Urinary bladder (tissue), 4 donors: Measurements from ENCODE around the gene RCAN2. TPM values are rescaled to one million over a fixed set of nuclear protein-coding genes. Genes with fewer than 3 reads are reported as not detected.

Experiments used
- DNase-seq: peaks from one replicate; pipeline ENCODE4 v3.0.0-alpha.2; 2015; ENCODE audit errors: extremely low spot score
- H3K27ac ChIP-seq: one replicate; pipeline ENCODE4 v1.5.1; 2013; ENCODE audit warnings: low read depth, mild to moderate bottlenecking, moderate library complexity
- H3K36me3 ChIP-seq: one replicate; pipeline ENCODE4 v1.6.1; 2013; ENCODE audit warnings: mild to moderate bottlenecking, moderate library complexity; ENCODE audit not compliant: insufficient read depth
- H3K4me1 ChIP-seq: one replicate; pipeline ENCODE4 v1.6.1; 2013; ENCODE audit warnings: mild to moderate bottlenecking, moderate library complexity; ENCODE audit not compliant: insufficient read depth
- H3K4me3 ChIP-seq: one replicate; pipeline ENCODE4 v1.5.1; 2013; ENCODE audit warnings: low read depth, low read length
- WGBS: extraction: QIAGEN DNeasy Blood & Tissue Kit; methylation state at CpG from one replicate; pipeline ENCODE4 v1.1.7; 2013; 5-methylcytosine and 5-hydroxymethylcytosine counted together
- polyA plus RNA-seq: library from polyadenylated mRNA; stranded (reverse); fragments of 200-250 nt; gene quantifications from one replicate; pipeline ENCODE4 v1.2.3, GENCODE V29; 2013
- total RNA-seq: library from RNA; depleted of rRNA; stranded (reverse); fragments of >200 nt; gene quantifications from one replicate; pipeline ENCODE4 v1.2.3, GENCODE V29; 2014
- donor health status: healthy with polysubstance abuse.
- donor health status: healthy.

RCAN2 gene
- 23.7 TPM for total RNA-seq
- 60.2 TPM for polyA plus RNA-seq

DNA sequence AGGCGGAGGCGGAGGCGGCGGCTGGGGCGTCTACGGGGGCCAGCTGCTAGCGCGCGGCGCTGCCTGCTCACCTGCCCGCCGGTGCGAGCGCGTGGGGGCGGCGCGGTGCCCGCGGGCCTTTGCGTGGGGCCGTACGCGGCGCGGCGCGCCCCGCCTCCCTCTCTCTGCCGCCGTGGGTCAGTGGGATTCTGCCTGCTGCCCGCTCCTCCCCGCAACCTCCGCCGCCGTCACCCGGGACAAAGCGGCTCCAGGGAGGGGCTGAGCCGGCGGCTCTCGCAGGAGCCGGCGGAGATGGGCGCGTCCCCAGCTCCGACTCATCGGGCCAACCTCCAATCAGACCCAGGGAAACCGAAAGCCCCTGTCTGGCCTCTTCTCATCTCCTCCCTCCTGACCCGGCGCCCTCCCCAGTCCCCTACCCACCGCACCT, at the start of gene RCAN2:
Gene RCAN2 (minus strand): TSS at position 249 of the 427 bp plus-strand sequence.
- no peaks in the 10 kb centered on the region for H3K4me1 ChIP-seq
- H3K27ac ChIP-seq: peak within 1 kb of the TSS; percentile 53
- H3K4me3 ChIP-seq: peak within 1 kb of the TSS; percentile 54
- under 1% methylated on average over 51 of the region's 51 CpGs for WGBS
- DNase-seq: no peak
- no peaks in the 10 kb centered on the region for H3K36me3 ChIP-seq

DNA sequence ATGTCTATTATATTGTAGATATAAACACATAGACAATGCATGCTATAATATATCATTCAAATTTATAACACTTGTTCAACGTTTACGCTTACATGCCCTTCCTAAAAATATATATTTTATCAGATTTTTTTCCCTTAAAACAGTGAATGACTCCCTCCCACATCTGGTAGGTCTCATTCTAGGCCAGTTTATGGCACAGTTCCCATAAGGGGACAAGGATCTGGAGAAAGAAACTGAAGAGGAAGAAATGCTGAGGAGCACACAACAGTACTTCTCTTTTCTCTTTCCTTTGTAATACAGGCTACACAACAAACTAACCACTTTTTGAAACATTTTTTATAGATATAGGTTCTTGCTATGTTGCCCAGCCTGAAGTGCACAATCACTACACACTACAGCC, 48.6 kb upstream of the RCAN2 start:
- Histone ChIP-seq H3K36me3 (no peaks in the 10 kb centered on the region), H3K4me1 (no peaks in the 10 kb centered on the region), H3K4me3 (no peak overlapping the region), H3K27ac (no peak overlapping the region)
- WGBS: 64% methylated on average over 2 of the region's 2 CpGs
- no peak for DNase-seq

DNA sequence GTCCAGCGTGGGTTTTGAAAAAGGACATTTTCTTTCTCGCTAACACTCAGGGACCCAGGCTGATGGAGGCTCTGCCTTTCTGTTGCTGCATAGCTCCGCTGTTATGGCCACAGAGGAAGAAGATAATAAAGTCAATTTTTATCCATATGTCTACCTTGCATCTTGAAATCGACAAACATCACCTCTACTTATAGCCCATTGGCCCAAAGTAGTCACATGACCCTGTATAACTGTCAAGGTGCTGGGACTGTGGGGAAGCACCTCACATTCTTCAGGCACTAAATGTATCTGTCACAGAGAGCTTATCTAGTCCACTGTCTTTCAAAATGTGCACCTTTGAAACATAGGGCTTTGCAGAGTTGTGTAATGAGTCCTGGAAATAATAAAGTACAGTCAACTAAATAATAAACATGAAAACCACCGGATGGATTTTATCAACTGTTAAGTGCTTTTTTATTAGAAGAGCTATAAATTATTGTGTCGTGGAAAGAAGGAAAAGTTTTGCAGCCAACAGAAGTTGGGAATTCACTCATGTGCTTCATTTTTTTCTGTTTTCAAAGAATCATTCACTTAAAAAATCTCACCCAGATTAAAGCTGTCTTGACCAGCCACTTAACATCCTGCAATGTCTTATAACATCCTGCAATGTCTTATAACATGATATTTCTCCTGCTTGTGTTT, 47.7 kb upstream of the RCAN2 start:
- WGBS: 49% methylated on average over 6 of the region's 6 CpGs
- no peaks in the 10 kb centered on the region for H3K36me3 ChIP-seq
- no peak overlapping the region for H3K4me3 ChIP-seq
- peak; percentile 69 for DNase-seq
- H3K27ac ChIP-seq: no peak overlapping the region
- H3K4me1 ChIP-seq: no peaks in the 10 kb centered on the region

DNA sequence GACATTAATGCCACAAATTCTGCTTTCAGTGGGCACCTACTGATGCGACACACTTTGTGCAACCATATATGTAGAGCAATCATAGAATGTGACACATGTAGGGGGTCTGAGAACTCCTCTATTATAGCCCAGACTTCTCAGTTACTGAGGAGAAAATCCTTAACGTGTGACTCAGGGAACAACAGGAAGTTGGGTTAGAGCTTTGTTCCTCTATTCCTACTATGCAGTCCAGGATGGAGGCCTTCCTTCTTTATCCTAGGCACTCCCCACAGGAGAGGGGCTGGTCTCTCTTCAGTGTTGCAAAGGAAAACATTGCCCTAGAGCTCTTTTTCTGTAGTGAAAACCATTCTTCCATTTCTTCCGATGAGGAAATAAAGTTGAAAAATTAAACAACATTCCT, 39.6 kb upstream of the RCAN2 start:
- Histone ChIP-seq H3K4me3 (no peak overlapping the region), H3K27ac (no peak overlapping the region)

DNA sequence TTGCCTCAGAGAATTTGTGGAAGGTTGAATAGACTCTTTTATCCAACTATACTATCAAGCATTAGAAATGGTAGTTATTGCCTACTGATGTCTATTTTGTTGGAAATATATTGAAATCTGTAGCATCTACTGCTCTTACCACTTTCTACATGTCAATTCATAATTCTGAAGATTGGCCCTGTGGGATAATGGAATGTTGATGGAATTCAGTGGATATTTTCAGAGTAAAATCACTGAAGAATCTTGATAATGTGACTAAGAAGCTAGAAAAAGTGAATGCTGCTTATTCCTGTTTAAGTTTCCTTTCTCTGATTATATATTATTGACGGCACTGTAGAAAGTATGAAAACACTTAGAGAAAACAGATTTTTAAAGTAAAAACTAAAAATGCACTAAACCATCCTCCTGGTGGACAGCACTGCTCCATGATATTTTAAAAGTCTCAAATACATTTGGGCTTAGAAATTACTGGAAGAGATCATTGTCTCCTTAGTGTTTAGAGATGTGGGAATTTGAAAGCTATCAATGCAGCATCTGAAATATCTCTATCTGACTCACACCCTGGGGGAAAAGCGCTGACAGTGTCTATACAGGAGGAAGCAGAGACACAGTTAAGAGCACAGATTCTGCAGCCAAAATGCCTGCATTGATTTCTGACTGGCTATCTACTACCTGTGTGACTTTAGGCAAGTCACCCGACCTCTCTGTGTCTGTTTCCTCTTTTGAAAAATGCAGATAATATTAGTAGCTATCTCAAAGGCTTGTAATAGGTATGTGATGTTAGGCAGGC, 37.9 kb upstream of the RCAN2 start:
- H3K27ac ChIP-seq: no peak overlapping the region
- H3K36me3 ChIP-seq: no peaks in the 10 kb centered on the region
- H3K4me1 ChIP-seq: no peaks in the 10 kb centered on the region
- WGBS: 79% methylated on average over 3 of the region's 3 CpGs
- DNase-seq: no peak
- H3K4me3 ChIP-seq: no peak overlapping the region

More for the DNA sequence above, 39.6 kb upstream of the RCAN2 start:
- no peaks in the 10 kb centered on the region for H3K36me3 ChIP-seq
- WGBS: 74% methylated on average over 3 of the region's 3 CpGs
- no peak for DNase-seq
- H3K4me1 ChIP-seq: no peaks in the 10 kb centered on the region

DNA sequence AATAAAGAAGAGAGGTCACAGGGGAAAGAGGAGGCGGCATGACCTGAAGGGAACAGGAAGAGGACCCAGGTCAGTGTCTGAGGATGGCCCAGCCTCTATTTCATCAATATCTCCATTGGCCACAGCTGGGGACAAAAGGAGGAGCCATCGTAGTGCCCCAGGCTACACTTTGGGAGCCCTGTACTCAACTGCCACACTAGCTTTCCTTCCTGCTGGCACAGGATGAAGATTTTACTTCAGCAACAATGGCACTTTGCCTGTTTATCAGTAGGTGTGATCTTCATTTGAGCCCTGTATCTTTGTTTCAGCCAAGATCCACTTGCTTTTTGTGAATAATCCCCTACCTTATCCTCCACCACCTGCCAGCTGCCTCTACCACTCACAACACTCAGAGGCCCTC, 35.4 kb upstream of the RCAN2 start:
- DNase-seq: no peak
- H3K4me3 ChIP-seq: no peak overlapping the region
- H3K27ac ChIP-seq: no peak overlapping the region
- no peaks in the 10 kb centered on the region for H3K36me3 ChIP-seq
- WGBS: 95% methylated on average over 2 of the region's 2 CpGs
- no peaks in the 10 kb centered on the region for H3K4me1 ChIP-seq

DNA sequence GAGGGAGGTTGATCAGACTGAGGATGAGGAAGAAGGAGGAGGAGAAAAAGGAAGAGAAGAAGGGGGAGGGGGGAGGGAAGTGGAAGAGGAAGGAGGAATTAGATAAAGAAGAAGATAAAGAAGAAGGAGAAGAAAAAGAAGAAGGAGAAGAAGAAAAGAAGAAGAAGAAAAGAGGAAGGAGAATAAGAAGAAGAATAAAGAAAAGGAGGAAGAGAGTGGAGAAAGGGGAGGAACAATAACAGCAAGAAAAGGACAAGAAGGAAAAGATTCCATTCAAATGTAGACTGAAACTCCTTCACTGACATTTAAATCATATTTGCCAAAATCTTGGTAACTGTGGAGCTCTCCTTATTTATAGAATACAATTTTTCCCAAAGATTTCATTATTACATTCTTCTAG, 34.3 kb upstream of the RCAN2 start:
- H3K27ac ChIP-seq: no peak overlapping the region
- no peak for DNase-seq
- no peaks in the 10 kb centered on the region for H3K36me3 ChIP-seq

DNA sequence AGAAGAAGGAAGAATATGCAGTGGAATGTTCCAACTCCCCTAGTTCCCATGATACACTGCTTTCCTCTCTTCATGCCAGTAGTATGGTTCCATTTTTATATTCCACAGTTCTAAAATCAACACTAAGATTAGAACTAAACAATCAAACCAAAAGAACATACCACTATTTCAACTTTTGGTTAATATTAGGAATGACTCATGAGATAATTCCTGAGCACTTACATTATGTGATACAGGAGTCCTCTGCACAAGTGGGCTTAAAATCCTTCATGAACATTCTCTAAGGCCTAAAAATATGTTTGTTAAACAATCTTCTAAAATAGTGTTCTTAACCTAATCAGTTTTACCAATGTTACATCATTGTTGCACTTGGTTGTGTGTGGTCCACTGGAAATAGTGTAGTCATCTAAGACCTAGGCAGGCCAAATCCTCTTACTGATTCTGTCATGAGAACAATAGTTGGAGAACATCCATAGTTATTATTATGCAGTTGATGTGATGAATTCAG, 30.3 kb upstream of the RCAN2 start:
- H3K4me3 ChIP-seq: no peak overlapping the region
- no peak overlapping the region for H3K27ac ChIP-seq
- DNase-seq: no peak
- peaks cover 1% of the 10 kb centered on the region for H3K4me1 ChIP-seq
- H3K36me3 ChIP-seq: no peaks in the 10 kb centered on the region

More for the DNA sequence above, 34.3 kb upstream of the RCAN2 start:
- no peaks in the 10 kb centered on the region for H3K4me1 ChIP-seq
- no peak overlapping the region for H3K4me3 ChIP-seq

DNA sequence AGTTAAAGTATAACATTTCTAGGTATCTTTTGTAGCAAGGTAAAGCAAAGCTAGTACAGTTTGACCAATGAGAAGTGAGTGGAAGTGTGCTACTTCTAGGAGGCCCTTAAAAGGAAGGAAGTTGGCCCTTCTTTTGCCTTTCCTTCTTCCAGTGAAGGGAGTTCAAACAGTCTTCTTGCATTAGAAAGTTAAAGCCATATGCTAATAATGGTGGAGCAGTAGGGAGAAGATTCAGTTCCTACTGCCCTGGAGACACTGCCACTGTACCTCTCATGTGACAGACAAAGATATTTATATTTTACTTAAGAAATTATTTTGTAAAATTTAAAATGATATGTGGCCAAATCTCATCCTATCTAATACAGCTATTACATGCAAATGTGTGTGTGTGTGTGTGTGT, 26.0 kb upstream of the RCAN2 start:
- Histone ChIP-seq H3K27ac (no peak overlapping the region), H3K36me3 (no peaks in the 10 kb centered on the region), H3K4me3 (no peak overlapping the region), H3K4me1 (peaks cover 1% of the 10 kb centered on the region)
- no peak for DNase-seq

DNA sequence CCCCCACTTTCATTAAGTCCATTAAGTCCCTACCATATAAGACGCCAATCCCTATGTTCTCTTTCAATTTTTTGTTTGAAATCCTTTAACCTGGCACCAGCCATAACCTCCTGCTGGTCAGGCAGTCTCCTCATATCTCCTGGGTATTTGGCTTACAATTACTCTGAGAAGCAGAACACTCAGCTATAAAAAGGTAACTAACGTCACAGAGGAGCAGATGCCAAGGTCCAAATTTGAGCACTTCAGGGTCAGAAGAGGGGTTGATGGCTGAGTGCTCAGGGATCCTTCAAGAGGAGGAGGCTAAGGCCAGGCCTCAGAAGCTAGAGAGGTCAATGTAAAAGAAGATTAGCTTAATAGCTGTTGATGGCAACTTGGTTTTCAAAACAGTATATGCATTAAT, 22.3 kb upstream of the RCAN2 start:
- no peaks in the 10 kb centered on the region for H3K4me1 ChIP-seq
- no peak for DNase-seq
- H3K4me3 ChIP-seq: no peak overlapping the region
- H3K36me3 ChIP-seq: no peaks in the 10 kb centered on the region
- 67% methylated on average over 2 of the region's 2 CpGs for WGBS
- H3K27ac ChIP-seq: no peak overlapping the region

DNA sequence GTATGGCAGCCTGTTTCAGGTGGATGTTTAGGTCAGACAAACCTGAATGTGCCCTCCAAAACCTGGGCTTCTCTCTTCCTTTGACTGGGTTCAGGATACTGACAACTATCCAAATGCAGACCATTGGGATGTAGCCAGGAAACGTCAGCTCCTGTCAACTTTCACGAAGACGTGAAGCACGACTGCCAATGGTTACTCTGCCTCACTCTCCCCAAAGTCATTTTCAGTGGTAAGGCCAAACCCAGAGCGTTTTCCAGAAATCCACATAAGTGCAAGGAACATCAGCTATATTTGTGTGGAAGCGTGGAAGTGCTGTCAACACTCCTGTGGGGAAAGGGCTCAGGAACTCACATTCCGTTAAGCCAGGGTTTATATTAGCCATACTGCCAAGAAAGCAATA, 20.1 kb upstream of the RCAN2 start:
- H3K4me3 ChIP-seq: no peak overlapping the region
- no peaks in the 10 kb centered on the region for H3K4me1 ChIP-seq
- H3K36me3 ChIP-seq: no peaks in the 10 kb centered on the region
- 62% methylated on average over 7 of the region's 7 CpGs for WGBS
- DNase-seq: no peak
- H3K27ac ChIP-seq: peak overlapping the region; percentile 65

DNA sequence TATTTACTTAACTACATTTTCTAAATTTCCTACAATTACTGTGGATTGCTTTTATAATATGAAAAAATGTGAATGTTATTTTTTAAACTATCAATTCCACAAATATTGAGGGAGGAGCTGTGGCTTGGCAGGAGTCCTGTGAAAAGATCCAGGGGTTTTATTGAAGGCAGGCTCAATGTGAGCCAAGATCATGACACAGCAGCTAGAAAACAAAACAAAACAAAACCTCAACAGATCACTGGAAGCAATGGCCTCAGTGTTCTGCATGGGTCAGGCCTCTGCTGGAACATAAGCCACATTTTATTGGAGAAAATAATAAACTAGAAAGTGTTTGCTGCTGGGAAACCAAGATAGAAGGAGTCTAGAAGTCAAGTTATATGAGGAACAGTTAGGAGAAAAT, 19.4 kb upstream of the RCAN2 start:
- no peak for DNase-seq
- H3K4me1 ChIP-seq: no peaks in the 10 kb centered on the region
- peak overlapping the region; percentile 47 for H3K27ac ChIP-seq
- H3K4me3 ChIP-seq: no peak overlapping the region
- no peaks in the 10 kb centered on the region for H3K36me3 ChIP-seq

DNA sequence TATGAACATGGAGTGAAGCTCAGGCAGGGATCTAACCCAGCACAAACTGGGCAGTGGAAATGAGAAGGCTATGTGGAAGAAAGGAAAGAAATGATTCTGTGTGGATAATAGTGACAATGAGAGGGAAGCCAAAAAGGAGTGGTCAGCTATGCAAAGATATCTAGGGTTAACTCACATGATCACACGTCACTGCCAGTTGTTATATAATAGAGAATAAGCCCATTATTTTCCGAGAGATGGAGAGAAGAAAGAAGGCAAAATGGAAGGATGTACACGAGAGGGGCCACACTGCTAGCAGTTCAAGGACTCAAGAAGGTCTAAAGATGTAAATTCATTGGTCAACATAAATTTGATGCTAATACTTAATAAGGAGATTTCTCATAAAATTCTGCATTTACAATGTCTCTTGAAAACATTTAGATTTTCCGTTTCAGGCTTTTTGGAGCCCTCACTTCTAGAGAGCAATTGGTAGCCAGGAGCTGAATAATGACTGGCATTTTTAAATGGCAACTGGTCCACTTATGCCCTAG, 18.8 kb upstream of the RCAN2 start:
- no peak for DNase-seq
- Histone ChIP-seq H3K36me3 (no peaks in the 10 kb centered on the region), H3K4me3 (no peak overlapping the region), H3K27ac (peak overlapping the region; percentile 47), H3K4me1 (no peaks in the 10 kb centered on the region)
- 60% methylated on average over 4 of the region's 4 CpGs for WGBS

DNA sequence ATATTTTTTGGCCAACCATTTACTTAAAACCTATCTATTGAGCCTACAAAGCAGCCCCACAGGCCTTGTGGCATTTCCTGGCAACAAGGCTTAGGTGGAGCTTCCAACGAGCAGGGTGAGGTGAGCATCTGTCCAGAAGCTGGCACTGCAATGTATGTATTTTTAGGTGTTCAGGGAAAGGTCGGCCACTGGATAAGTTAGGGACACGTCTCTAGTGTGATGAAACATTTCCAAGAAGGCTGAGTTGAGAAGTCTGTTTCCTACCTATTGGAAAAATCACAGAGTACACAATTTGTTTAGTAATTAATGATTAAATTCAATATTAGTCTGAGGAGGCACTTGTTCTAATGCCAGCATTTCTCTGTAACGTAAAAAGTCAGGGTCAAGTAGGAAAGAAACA, 17.8 kb upstream of the RCAN2 start:
- 63% methylated on average over 4 of the region's 4 CpGs for WGBS
- Histone ChIP-seq H3K27ac (no peak overlapping the region), H3K36me3 (no peaks in the 10 kb centered on the region), H3K4me3 (no peak overlapping the region), H3K4me1 (no peaks in the 10 kb centered on the region)
- DNase-seq: no peak
